Spleen (tissue), 11 donors: ENCODE measurements around the gene ZNF536. TPM values are rescaled to one million over a fixed set of nuclear protein-coding genes. Genes with fewer than 3 reads are reported as not detected.

Source experiments
- DNase-seq: peaks from one replicate; pipeline ENCODE4 v3.0.0-alpha.2; 2020
- H3K27ac ChIP-seq, 8 donors: fragments of 200-600 bp; sonication (generic) in 7 of 8; 1 replicate in 4 of 8; 2 replicates in 4 of 8; pipeline versions ENCODE4 v1.5.0 to v1.8.0; 2016 to 2021; ENCODE audit warnings: inconsistent platforms in 4 of 8, mild to moderate bottlenecking in 4 of 8, moderate library complexity in 1 of 8
- H3K27me3 ChIP-seq, 7 donors: fragments of 200-600 bp; sonication (generic) in 6 of 7; replicated peaks in 1 of 7; 1 replicate in 4 of 7; 2 replicates in 3 of 7; pipeline versions ENCODE4 v1.5.0 to v1.8.0; 2016 to 2021; ENCODE audit warnings: inconsistent platforms in 3 of 7, mild to moderate bottlenecking in 1 of 7
- H3K36me3 ChIP-seq, 6 donors: fragments of 200-600 bp; sonication (generic) in 5 of 6; 1 replicate in 4 of 6; 2 replicates in 2 of 6; pipeline versions ENCODE4 v1.5.0 to v1.8.0; 2016 to 2021; ENCODE audit warnings: inconsistent platforms in 2 of 6
- H3K4me1 ChIP-seq, 6 donors: fragments of 200-600 bp; sonication (generic) in 5 of 6; 1 replicate in 3 of 6; 2 replicates in 3 of 6; pipeline versions ENCODE4 v1.5.0 to v1.8.0; 2016 to 2021; ENCODE audit warnings: inconsistent platforms in 3 of 6
- H3K4me3 ChIP-seq, 8 donors: fragments of 200-600 bp; sonication (generic) in 7 of 8; 1 replicate in 4 of 8; 2 replicates in 4 of 8; pipeline versions ENCODE4 v1.5.0 to v1.8.0; 2016 to 2021; ENCODE audit warnings: inconsistent platforms in 4 of 8, mild to moderate bottlenecking in 4 of 8, moderate library complexity in 2 of 8
- H3K9me3 ChIP-seq, 8 donors: fragments of 200-600 bp; sonication (generic) in 7 of 8; 1 replicate in 4 of 8; 2 replicates in 4 of 8; pipeline versions ENCODE4 v1.5.0 to v1.8.0; 2016 to 2021; ENCODE audit warnings: inconsistent platforms in 4 of 8
- POLR2A ChIP-seq, 3 donors: fragments of 450-650 bp; IDR thresholded peaks; one replicate each; pipeline ENCODE4 v1.5.1; 2017; ENCODE audit warnings: antibody characterized with exemption in 3 of 3, mild to moderate bottlenecking in 1 of 3
- POLR2AphosphoS5 ChIP-seq, 3 donors: sonication (generic); formaldehyde crosslinking; IDR thresholded peaks; one replicate each; pipeline ENCODE4 v1.5.1; 2017; ENCODE audit warnings: antibody characterized with exemption in 3 of 3
- WGBS, 5 donors: extraction: QIAGEN DNeasy Blood & Tissue Kit in 3 of 5; methylation state at CpG; one replicate each; pipeline versions ENCODE4 v1.1.5 to v1.1.7; 2013 to 2018; 5-methylcytosine and 5-hydroxymethylcytosine counted together
- intact Hi-C: fragments of 100-400 bp; cut with DNase I; formaldehyde crosslinking; loops from one replicate; pipeline ENCODE4 v1.15.0; 2023; ENCODE audit warnings: low total_unique reads
- polyA plus RNA-seq, 3 donors: library from polyadenylated mRNA; stranded (reverse); fragments of 200-250 nt; gene quantifications; one replicate each; pipeline ENCODE4 v1.2.1, GENCODE V29; 2013
- total RNA-seq, 7 donors: library from RNA; depleted of rRNA in 3 of 7; stranded (reverse); fragments of >200 nt in 3 of 7; fragmentation: NEBNext Ultra II Directional in 4 of 7; extraction: Animal tissue kit (Norgen Biotek cat#: 25700) in 4 of 7; gene quantifications; one replicate each; pipeline versions ENCODE4 v1.1.0 to v1.2.1, GENCODE V29; 2016 to 2021
- TF ChIP-seq, protein P1 (sequence below), 11 experiments: fragments of 200-600 bp in 7 of 11; fragments of 450-650 bp in 4 of 11; sonication (generic) in 4 of 11; IDR thresholded peaks in 8 of 11; conservative IDR thresholded peaks in 3 of 11; 1 replicate in 7 of 11; 2 replicates in 4 of 11; pipeline versions ENCODE4 v1.4.0 to v1.8.0; 2016 to 2021; ENCODE audit warnings: antibody characterized with exemption in 11 of 11, inconsistent platforms in 4 of 11, mild to moderate bottlenecking in 1 of 11
- donor health status: healthy with polysubstance abuse.
- donor health status: DM: no; HTN: no; CAD: no; lungs with moderate emphysema.
- donor health status: DM: no; HTN: no; CAD: no.
- donor health status: Bipolar disorder and iron deficiency.
- donor health status: healthy.
- donor health status: DM: no; HTN: no; CAD: no.
- donor health status: DM: yes; HTN: yes; CAD: no.

Gene ZNF536
- total and polyA plus RNA-seq, 10 donors: 0.13 to 4.1 (median 2.1) TPM

DNA sequence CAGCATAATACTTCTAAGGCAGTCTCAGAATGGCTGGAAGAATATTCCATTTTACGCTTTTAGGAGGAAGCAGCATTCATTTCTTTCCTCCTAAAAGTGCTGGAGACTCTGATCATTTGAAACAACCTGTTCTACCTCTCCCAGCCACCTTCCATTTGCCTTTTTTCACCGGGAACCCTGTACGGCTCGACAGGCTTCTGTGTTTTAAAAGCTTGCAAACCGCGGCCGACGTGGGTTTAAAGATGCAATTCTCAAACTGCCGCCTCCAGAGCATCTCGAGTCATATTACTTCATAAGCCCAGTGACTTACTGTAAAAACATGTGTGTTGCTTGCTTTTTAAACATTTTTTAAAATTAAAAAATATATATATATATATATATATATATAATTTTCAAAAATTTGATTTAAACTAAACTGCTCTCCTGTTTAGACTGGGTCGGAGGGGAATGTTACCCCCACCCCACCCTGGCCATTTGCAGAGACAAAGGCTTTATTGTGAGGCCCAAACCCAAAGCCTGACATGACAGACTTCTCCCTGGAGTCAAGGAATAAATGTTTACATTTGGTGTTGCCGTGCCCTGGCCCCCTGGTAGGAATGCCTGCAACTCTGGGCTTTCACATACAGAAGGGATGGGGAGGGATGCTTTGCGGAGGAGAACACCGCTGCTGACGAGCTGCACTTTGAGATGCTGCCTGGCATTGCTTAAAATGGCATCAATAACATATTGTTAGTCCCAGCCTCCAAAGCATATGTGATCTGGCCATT, 30.4 kb downstream of the ZNF536 start:
- Histone ChIP-seq H3K4me3 (no peak overlapping the region), H3K36me3 (no peaks in the 10 kb centered on the region), H3K9me3 (peaks cover 0 to 4% (median 0%) of the 10 kb centered on the region in 8 donors), H3K27ac (no peak overlapping the region), H3K27me3 (no peaks in the 10 kb centered on the region), H3K4me1 (no peaks in the 10 kb centered on the region)
- intact Hi-C loops: no loop called here
- DNase-seq: no peak
- whole genome bisulfite sequencing, 5 donors: 81 to 84% (median 83%) methylated on average over 15 of the region's 15 CpGs
- no peak for TF ChIP-seq POLR2A (IDR thresholded peaks at IDR 0.05)
- no peak for TF ChIP-seq POLR2AphosphoS5 (IDR thresholded peaks at IDR 0.05)
- TF ChIP-seq, protein P1, sequence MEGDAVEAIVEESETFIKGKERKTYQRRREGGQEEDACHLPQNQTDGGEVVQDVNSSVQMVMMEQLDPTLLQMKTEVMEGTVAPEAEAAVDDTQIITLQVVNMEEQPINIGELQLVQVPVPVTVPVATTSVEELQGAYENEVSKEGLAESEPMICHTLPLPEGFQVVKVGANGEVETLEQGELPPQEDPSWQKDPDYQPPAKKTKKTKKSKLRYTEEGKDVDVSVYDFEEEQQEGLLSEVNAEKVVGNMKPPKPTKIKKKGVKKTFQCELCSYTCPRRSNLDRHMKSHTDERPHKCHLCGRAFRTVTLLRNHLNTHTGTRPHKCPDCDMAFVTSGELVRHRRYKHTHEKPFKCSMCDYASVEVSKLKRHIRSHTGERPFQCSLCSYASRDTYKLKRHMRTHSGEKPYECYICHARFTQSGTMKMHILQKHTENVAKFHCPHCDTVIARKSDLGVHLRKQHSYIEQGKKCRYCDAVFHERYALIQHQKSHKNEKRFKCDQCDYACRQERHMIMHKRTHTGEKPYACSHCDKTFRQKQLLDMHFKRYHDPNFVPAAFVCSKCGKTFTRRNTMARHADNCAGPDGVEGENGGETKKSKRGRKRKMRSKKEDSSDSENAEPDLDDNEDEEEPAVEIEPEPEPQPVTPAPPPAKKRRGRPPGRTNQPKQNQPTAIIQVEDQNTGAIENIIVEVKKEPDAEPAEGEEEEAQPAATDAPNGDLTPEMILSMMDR (IDR thresholded peaks at IDR 0.05 in 8 of 11, conservative IDR thresholded peaks at IDR 0.05 in 3 of 11): no peak

DNA sequence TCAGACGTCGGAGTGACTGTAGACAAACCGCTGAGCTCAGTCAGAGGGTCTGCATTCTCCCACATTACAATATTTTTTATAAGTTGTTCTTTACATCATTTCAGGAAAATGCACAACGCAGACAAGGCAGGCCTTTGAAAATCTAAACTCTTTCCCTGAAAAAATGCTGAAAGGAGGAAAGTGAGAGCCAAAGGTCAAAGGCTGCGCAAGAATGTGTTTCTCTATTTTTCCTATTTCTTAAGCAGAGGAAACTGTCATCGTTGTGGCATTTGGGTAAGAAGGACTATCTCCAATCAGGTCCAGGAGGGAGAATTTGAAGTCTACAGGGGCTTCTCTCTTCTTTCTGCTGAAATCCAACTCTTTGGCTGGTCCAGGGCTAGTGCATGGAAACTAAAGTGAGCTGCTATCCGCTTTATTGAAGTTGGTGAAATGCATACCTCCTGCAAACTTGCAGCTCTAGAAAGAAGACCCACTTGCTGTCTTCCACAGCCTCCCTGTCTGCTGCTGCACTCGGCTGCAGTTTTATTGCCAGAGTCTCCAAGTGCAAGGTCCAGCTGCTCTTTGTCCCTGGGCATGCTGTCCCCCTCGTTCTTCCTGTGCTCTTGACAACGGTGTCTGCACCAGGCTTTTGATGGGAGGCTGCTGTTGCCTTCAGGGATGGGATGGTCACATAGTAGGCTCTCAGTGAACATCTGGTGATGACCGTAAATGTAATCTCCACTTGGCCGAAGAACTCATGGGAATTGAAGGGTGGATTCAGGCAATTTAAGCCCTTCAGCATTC, 31.2 kb downstream of the ZNF536 start:
- Histone ChIP-seq H3K36me3 (no peaks in the 10 kb centered on the region), H3K4me3 (no peak overlapping the region), H3K27ac (no peak overlapping the region), H3K4me1 (no peaks in the 10 kb centered on the region), H3K9me3 (peaks cover 0 to 3% (median 0%) of the 10 kb centered on the region in 8 donors), H3K27me3 (no peaks in the 10 kb centered on the region)
- intact Hi-C loops: no loop called here
- 66 to 78% (median 69%) methylated on average over 12 of the region's 12 CpGs for WGBS, 5 donors
- TF ChIP-seq, protein P1 (IDR thresholded peaks at IDR 0.05 in 8 of 11, conservative IDR thresholded peaks at IDR 0.05 in 3 of 11): no peak
- TF ChIP-seq POLR2AphosphoS5 (IDR thresholded peaks at IDR 0.05) (no peak), POLR2A (IDR thresholded peaks at IDR 0.05) (no peak)
- DNase-seq: no peak

DNA sequence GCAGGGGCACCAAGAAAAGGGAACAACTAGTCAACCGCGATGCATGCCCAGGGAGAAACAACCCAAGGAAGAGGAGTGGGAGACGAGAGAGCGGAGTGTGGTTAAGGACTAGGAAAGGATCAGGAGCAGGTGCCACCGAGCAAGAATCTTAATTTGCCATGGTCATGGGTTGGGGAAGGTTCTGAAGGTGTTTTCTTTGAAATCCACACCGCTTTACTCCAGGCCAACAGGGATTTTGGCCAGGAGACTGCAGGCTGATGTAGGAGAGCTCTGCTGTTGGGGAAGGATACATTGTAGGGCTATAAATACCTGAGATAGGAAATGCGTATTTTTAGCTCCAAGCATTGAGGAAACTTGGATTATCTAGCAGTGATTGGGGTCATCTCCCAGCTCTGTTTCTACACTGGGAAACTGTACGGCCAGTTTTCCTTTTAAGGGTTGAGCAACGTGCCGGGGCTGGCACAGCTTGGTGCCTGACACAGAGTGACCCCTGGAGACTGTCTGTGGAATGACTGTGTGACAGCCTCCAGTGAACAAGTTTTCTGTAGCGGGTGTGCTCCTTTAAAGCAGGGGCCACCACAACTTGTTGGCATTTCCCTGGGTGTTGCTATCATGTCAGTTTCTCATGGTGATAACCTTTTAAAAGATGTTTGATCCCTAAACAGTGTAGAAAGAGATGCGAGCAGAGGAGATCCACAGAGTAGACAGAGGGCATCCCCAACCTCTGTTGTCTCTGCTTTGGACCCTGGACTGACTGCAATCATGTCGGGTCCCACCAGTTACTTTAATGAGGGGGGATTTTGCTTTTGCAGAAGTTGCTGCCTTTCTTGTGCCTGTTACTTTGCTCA, 34.3 kb downstream of the ZNF536 start:
- intact Hi-C loops: no loop called here
- WGBS, 5 donors: 54 to 59% (median 56%) methylated on average over 13 of the region's 13 CpGs
- TF ChIP-seq, protein P1 (IDR thresholded peaks at IDR 0.05 in 8 of 11, conservative IDR thresholded peaks at IDR 0.05 in 3 of 11): peak in 9 of 11 experiments; percentile 11 to 47 (median 31)
- TF ChIP-seq POLR2AphosphoS5 (IDR thresholded peaks at IDR 0.05) (no peak), POLR2A (IDR thresholded peaks at IDR 0.05) (no peak)

More for the DNA sequence above, 34.3 kb downstream of the ZNF536 start:
- Histone ChIP-seq H3K9me3 (no peaks in the 10 kb centered on the region), H3K4me1 (no peaks in the 10 kb centered on the region), H3K27me3 (no peaks in the 10 kb centered on the region), H3K36me3 (no peaks in the 10 kb centered on the region), H3K27ac (no peak overlapping the region), H3K4me3 (no peak overlapping the region)
- no peak for DNase-seq
